ENCODE data around the gene USP31. TPM values are rescaled to one million over a fixed set of nuclear protein-coding genes. Genes with fewer than 3 reads are reported as not detected.
"Not testable (repeated sequence)": the region's sequence is repeated elsewhere in the genome, so short reads cannot be mapped to it uniquely, and the experiment has no call there.

The USP31 gene
- total RNA-seq, 1 experiment from 2014 or later: 6.8 TPM

DNA sequence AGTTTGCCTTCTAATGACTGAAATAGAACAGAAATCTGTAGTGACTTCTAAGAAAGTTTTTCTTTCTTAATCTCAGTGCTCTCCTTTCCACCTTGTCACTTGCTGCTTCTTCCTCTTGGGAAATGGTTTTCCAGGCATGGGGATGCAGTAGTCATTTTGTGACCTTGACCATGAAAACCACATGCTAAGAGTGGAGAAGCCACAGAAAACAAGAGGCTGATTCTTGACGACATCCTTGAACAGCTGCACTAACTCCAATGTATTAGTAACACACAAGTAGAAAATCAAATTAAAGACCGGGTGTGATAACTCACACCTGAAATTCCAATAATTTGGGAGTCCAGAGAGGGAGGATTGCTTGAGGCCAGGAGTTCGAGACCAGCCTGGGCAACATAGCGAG, 15.5 kb upstream of the USP31 start:
- Histone ChIP-seq H3K36me3 (no peaks in the 10 kb centered on the region), H3K4me3 (no peak overlapping the region), H3K27me3 (no peaks in the 10 kb centered on the region), H3K9me3 (no peaks in the 10 kb centered on the region; the same call in 1 of the 2 replicates)
- DNase-seq: no peak

DNA sequence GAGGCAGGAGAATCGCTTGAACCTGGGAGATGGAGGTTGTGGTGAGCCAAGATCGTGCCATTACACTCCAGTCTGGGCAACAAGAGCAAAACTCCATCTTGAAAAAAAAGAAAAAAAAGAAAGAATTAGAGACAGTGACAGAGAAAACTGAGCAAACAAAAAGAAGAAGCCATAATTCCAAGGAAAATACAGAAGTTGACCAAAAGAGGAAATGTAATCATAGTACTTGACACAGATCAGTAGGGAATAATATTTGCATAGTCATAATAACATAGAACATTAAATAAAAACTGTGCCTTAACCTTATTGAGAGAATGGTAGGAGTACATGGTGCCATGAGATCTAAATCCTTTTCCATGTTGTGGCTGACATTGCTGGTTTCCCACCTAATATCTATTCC, 14.7 kb upstream of the USP31 start:
- no peak for DNase-seq
- H3K4me3 ChIP-seq: no peak overlapping the region
- H3K9me3 ChIP-seq: no peaks in the 10 kb centered on the region; the same call in 1 of the 2 replicates

DNA sequence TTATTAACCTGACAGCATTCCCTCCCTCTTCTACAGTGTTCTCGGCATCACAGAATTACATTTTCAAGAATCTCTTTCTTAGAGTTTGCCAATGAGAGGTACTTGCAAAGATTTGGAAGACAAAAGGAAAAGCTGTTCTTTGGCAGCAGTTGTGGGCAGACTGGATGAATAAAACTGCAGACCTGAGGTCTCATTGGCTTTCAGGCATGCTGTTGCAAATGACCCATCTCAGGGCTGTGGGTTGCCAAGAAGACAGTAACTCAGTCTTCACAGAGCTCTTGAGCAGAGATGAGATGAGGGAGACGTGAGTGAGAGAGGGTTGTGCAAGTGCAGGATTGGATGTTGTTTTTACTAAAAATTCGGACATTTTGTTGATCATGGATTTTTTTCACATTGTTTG, 11.3 kb upstream of the USP31 start:
- Histone ChIP-seq H3K4me3 (no peak overlapping the region), H3K9me3 (no peaks in the 10 kb centered on the region; the same call in 1 of the 2 replicates), H3K36me3 (no peaks in the 10 kb centered on the region), H3K27me3 (no peaks in the 10 kb centered on the region)
- no peak for DNase-seq

More for the DNA sequence above, 14.7 kb upstream of the USP31 start:
- Histone ChIP-seq H3K36me3 (no peaks in the 10 kb centered on the region), H3K27me3 (no peaks in the 10 kb centered on the region)

DNA sequence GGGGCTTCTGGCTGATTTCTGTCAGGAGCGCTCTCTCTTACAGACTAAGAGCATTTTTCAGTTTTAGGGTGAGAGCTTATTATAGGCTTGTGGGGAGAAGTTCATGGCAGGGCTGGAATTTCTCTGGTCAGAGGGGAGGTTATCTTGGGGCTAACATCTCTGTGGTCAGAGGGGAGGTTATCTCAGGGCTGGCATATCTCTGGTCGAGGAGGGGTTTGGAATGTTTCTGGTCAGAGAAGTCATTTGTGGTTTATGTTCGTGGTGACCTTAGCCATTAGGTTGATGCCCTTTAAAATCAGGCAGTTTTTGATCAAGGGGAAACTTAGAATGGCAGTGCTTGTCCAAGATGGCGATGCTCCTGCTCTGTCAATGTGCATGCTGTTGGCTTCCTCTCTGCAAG, 10.8 kb upstream of the USP31 start:
- H3K36me3 ChIP-seq: no peaks in the 10 kb centered on the region
- no peak for DNase-seq
- H3K9me3 ChIP-seq: no peaks in the 10 kb centered on the region
- H3K4me3 ChIP-seq: no peak overlapping the region
- no peaks in the 10 kb centered on the region; the same call in 1 of the 2 replicates for H3K27me3 ChIP-seq

DNA sequence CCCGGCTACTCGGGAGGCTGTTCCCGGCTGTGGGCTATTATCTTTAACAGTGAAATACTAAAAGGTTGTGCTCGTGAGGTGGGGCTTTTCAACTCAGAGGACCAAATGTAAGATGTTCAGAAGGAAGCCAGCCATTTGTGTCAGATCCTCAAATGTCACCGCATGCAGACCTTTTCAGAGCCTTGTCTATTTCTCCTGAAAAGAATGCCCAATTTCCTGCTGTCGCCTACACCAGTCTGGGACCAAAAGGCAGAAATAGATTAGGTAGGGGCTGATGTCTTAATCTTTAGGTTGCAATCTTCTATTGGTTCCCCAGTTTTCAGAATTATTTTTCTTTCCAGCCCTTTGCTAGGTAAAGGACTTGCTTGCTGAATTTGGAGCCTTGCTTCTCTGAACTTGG, 8.9 kb upstream of the USP31 start:
- Histone ChIP-seq H3K4me3 (no peak overlapping the region), H3K27me3 (no peaks in the 10 kb centered on the region; the same call in 1 of the 2 replicates), H3K36me3 (no peaks in the 10 kb centered on the region), H3K9me3 (no peaks in the 10 kb centered on the region)
- DNase-seq: no peak

DNA sequence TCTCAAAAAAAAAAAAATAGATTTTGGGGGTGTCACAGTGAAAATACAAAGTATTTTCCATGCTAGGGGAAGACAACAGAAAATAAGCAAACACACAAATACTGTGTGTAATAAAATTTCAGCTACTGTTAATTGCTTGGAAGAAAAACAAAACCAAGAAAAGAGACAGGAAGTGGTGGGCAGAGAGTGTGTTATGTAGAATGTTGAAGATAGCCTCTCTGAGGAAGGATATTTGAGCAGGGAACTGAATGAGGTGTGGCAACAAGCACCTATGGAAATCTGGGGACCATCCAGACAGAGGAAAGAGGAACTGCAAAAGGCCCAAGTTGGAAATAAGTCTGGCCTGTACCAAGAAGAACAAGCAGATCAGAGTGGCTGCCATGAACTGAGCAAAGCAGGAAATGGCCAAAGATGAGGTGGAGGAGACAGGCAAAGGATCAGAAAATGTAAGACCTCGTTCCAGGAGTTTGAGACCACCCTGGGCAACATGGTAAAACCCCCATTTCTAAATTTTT, 7.8 kb upstream of the USP31 start:
- Histone ChIP-seq H3K4me3 (no peak overlapping the region), H3K9me3 (no peaks in the 10 kb centered on the region), H3K36me3 (no peaks in the 10 kb centered on the region), H3K27me3 (no peaks in the 10 kb centered on the region; the same call in 1 of the 2 replicates)
- DNase-seq: no peak

DNA sequence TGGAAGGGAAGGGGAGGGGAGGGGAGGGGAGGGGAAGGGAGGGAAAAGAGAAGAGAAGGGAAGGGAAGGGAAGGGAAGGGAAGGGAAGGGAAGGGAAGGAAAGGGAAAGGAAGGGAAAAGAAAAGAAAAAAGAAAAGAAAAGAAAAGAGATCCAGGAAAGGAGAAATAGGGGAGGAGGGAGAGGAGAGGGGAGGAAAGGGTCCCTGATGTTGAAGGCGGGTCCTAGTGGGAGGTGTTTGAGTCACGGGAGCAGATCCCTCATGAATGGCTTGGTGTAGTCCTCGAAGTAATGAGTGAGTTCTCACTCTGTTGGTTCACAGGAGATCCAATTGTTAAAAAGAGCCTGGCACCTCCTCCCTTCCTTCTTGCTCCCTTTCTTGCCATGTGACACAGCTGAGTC, 6.9 kb upstream of the USP31 start:
- Histone ChIP-seq H3K27me3 (no peaks in the 10 kb centered on the region; the same call in 1 of the 2 replicates), H3K9me3 (no peaks in the 10 kb centered on the region), H3K4me3 (no peak overlapping the region), H3K36me3 (no peaks in the 10 kb centered on the region)
- no peak for DNase-seq

DNA sequence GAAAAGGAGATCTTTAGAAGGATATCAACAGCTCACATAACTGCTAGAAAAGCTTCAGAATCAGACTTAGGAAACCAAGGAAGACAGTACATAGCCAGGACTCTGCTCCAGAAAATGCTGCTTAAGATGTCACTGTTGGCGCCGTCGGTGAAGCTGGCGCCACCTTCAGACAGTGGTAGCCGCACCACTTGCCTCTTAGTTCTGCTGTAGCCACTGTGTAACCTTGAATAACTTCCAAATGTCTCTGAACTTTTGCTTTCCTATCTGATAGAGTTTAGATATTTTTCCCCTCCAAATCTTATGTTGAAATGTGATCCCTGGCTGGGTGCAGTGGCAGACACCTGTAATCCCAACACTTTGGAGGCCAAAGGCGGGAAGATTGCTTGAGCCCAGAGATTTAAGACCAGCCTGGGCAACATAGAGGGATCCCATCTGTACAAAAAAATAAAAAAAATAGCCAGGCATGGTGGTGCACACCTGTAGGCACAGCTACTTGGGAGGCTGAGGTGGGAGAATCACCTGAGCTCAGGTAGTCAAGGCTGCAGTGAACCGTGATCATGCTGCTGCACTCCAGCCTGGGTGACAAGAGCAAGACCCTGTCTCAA, 6.3 kb upstream of the USP31 start:
- Histone ChIP-seq H3K9me3 (no peaks in the 10 kb centered on the region), H3K27me3 (no peaks in the 10 kb centered on the region; the same call in 1 of the 2 replicates), H3K36me3 (no peaks in the 10 kb centered on the region), H3K4me3 (no peak overlapping the region)
- peak; percentile 16 for DNase-seq

DNA sequence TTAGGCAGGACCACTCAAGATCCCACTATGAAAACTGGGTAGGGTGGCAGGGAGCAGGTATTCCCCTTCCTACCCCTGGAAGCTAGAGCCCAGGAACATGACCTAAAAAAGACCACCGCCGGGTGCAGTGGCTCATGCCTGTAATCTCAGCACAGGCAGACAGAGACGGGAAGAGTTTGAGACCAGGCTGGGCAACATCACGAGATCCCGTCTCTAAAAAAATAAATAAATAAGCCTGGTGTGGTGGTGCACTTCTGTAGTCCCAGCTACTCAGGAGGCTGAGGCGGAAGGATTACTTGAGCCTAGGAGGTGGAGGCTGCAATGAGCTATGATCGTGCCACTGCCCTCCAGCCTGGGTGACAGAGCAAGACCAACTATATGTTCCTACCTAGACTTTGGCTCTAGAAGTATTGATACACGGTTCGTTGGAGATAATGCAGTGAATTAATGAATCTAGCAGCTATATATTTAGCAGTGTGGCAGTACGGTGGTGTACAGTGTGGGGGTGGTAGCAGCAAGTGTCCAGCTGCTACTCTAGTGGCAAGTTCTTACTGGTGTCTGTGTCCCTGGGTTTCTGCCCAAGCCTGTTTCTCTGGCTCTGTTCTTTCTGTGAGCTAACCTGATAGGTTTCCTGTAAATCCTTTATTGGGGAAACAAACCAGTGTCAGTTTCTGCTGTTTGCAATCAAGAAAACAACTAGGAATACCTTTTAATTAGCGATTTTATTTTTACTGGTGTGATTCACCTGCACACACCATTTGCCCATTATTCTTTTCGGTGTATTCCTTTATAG, 3.3 kb upstream of the USP31 start:
- no peaks in the 10 kb centered on the region for H3K9me3 ChIP-seq
- no peaks in the 10 kb centered on the region; the same call in 1 of the 2 replicates for H3K36me3 ChIP-seq
- H3K27me3 ChIP-seq: no peaks in the 10 kb centered on the region; the same call in 1 of the 2 replicates
- DNase-seq: no peak
- H3K4me3 ChIP-seq: no peak overlapping the region

DNA sequence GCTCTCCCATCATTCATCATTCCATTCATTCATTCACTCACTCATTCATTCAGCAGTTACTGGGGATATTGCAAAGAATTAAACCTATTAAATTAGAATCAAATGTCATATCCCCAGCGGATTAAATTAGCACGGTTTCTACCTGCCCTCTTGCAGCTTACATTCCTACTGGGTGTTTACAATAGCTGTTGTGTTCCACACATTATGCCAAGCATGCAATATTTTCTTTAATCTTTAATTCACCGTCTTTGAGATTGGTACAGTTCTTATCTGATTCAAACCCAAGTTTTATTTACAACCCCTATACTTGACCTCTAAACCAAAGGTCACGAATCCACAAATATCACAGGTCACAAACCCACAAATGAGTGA, 727 bp upstream of the USP31 start:
- peak overlapping the region; percentile 54 for H3K4me3 ChIP-seq
- peaks cover 4% of the 10 kb centered on the region for H3K36me3 ChIP-seq
- no peaks in the 10 kb centered on the region for H3K9me3 ChIP-seq

DNA sequence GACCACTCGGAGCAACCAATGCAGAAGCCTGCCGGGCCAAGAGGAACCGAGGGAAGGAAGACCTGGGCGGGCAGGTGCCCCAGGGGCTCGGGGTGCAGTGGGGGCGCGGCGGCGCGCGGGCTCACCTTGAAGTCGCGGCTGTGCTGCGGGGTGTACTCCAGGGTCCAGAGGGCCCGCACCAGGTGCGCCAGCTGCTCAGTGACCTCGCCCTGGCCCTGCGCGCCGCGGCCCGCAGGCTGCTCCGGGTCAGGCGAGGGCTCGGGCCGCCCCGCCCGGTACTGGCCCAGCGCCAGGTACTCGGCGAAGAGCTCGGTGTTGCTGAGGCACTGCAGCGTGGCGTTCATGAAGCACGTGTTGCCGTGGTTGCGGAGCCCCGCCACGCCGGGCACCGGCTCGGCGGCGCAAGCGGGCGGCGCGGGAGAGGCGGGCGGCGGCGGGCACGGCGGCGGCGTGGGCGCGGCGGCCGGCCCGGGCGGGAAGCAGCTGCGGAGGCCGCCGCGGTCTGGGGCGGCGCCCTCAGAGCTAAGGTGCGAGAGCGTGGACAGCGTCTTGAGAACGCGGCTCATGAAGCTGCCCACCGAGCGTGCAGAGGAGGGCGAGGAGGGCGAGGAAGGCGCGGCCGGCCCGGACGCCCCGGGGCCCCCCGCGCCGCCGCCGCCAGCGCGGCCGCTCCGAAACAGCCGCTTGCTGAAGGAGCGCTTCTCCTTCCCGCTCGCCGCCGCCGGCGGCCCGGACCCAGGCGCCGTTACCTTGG, 562 bp downstream of the USP31 start:
- peak; percentile 74 for DNase-seq
- no peaks in the 10 kb centered on the region for H3K27me3 ChIP-seq
- H3K4me3 ChIP-seq: peak overlapping the region; percentile 69
- peaks cover 5% of the 10 kb centered on the region for H3K36me3 ChIP-seq
- no peaks in the 10 kb centered on the region for H3K9me3 ChIP-seq

More for the DNA sequence above, 727 bp upstream of the USP31 start:
- DNase-seq: no peak
- H3K27me3 ChIP-seq: no peaks in the 10 kb centered on the region

DNA sequence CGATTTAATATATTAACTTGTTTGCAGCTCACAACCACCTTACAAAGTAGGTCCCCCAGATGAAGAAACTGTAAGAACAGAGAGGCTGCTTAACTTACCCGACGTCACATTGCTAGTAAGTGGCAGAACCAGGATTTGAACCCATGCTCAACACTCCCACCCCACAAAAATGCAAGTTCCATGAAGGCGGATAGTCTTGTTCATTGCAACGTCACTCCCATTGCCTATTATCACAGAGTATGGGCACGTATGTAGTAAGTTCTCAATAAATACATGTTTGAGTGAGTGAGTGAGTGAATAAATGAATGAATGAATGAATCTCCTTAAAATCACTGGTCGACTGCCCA, 1.1 kb downstream of the USP31 start:
- Histone ChIP-seq H3K36me3 (peaks cover 5% of the 10 kb centered on the region), H3K27me3 (no peaks in the 10 kb centered on the region), H3K9me3 (no peaks in the 10 kb centered on the region), H3K4me3 (peak overlapping the region; percentile 69)
- no peak for DNase-seq

DNA sequence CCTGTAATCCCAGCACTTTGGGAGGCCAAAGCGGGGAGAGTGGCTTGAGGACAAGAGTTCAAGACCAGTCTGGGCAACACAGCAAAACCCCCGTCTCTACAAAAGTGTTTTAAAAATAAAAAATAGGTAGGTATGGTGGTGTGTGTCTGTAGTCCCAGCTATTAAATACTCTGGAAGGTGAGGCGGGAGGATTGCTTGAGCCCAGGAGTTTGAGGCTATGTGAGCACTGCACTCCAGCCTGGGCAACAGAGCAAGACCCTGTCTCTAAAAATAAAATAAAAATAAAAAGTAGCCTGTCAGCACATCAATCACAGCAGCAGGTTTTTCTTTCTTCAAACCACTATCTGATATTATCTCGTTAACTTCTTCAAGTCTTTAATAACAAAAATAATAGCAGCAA, 1.6 kb downstream of the USP31 start:
- DNase-seq: no peak
- peak overlapping the region; percentile 69 for H3K4me3 ChIP-seq
- no peaks in the 10 kb centered on the region for H3K27me3 ChIP-seq
- no peaks in the 10 kb centered on the region for H3K9me3 ChIP-seq
- peaks cover 5% of the 10 kb centered on the region for H3K36me3 ChIP-seq

DNA sequence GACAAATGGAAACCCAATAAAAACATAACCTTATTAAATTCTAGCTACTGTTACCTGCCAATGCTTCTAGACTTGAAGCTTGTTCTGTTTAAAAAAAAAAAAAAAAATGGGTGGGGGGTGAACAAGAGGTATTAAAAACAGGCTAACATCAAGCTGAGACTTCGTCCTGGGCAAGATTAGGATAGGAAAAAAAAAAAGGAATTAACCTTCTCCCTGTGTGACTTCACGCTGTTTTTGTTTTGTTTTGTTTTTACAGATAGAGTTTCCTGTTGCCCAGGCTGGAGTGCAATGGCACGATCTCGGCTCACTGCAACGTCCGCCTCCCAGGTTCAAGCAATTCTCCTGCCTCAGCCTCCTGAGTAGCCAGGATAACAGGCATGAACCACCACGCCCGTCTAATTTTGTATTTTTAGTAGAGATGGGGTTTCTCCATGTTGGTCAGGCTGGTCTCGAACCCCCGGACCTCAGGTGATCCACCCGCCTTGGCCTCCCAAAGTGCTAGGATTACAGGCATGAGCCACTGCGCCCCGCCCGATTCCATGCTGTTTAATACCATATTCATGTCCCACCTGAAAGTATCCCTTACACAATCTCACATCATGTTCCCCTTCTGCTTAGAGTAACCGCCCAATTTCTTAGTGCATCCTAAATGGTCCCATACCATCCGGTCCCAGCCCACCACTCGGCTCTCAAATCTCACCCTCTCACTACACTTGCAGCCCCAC, 2.2 kb downstream of the USP31 start:
- Histone ChIP-seq H3K27me3 (no peaks in the 10 kb centered on the region), H3K9me3 (no peaks in the 10 kb centered on the region), H3K4me3 (no peak overlapping the region), H3K36me3 (peaks cover 5% of the 10 kb centered on the region)
- no peak for DNase-seq

DNA sequence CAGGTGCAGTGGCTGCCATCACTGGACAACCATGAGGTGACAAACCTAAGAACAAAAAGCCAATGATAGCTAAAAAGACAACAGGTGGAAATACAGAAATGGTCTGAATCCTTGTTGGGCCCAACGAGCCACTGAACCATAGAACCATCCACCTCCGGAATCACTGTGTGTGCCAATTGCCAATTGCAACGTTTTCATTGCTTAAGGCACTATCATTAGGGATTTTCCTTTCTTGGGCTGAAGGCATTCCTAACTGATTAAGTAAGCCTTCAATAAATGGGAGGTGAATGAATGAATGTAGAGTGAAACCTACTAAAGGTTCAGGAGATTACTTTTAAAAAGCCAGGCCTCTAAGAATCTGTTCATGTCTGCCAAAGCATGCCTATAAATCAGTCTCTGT, 3.6 kb downstream of the USP31 start:
- Histone ChIP-seq H3K9me3 (no peaks in the 10 kb centered on the region), H3K27me3 (no peaks in the 10 kb centered on the region), H3K4me3 (no peak overlapping the region), H3K36me3 (peaks cover 5% of the 10 kb centered on the region)
- peak; percentile 48 for DNase-seq

DNA sequence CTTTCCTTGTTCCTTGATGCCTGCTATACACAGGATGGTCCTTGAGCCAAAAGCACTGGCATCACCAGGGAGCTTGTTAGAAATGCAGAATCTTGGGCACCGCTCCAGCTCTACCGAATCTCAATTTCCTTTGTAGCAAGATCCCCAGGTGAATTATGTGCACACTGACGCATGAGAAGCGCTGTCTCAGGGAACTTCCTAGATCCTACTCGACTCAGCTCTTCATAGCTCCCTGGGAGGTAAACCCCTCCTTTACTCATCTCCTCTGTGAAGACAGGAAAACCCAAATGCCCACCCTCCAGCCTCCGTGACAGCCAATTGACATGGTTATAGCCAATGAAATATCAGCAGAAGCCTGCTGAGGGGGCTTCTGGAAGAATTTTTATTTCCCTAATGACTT, 4.1 kb downstream of the USP31 start:
- Histone ChIP-seq H3K27me3 (no peaks in the 10 kb centered on the region), H3K4me3 (no peak overlapping the region), H3K9me3 (no peaks in the 10 kb centered on the region), H3K36me3 (peaks cover 5% of the 10 kb centered on the region)
- DNase-seq: no peak

DNA sequence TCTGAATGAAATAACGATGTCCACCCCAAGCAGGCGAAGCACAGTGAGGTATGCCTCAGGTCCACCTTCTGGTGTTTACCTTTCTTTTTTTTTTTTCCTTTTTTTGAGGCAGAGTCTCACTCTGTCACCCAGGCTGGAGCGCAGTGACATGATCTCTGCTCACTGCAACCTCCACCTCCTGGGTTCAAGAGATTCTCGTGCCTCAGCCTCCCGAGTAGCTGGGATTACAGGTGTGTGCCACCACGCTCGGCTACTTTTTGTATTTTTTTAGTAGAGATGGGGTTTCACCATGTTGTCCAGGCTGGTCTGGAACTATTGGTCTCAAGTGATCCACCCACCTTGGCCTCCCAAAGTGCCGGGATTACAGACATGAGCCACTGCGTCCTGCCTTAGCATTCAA, 4.9 kb downstream of the USP31 start:
- not testable (repeated sequence) for H3K9me3 ChIP-seq, H3K36me3 ChIP-seq, H3K27me3 ChIP-seq, DNase-seq, H3K4me3 ChIP-seq
